A172 (cell line): ENCODE data around the gene TNIK. TPM values are rescaled to one million over a fixed set of nuclear protein-coding genes. Genes with fewer than 3 reads are reported as not detected.

ENCODE experiments used
- DNase-seq: peaks from one replicate; pipeline ENCODE4 v3.0.0-alpha.2; 2015; ENCODE audit warnings: low spot score
- total RNA-seq: library from RNA; depleted of rRNA; stranded (reverse); fragments of >200 nt; shearing (Covaris generic); gene quantifications from 2 replicates; pipeline ENCODE4 v1.2.3, GENCODE V29; 2014

TNIK gene
- total RNA-seq, 1 experiment from 2014 or later = 17.8 TPM

- peak; percentile 59 for DNase-seq
Observed at GRCh38 chr3:171417813-171418212, 42.4 kb downstream of the TNIK start.

DNA sequence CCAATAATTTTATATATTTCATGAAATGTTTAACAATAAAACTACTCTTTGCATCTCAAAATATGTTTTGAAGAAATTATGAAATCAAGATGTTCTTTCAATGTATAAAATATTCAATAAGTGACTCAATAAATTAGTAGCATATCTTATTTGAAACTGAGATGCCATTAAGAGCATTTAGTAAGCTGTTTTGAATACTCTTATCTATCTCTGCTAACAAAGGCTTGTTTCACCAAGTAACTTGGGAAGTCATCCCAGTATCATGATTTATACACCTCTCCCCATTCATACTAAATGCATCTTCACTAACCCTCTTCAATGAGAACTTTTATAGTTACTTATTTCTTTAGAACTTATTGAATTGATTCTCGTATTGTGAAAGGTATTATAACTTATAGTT is 43.1 kb downstream of the TNIK start:
- no peak for DNase-seq

DNA sequence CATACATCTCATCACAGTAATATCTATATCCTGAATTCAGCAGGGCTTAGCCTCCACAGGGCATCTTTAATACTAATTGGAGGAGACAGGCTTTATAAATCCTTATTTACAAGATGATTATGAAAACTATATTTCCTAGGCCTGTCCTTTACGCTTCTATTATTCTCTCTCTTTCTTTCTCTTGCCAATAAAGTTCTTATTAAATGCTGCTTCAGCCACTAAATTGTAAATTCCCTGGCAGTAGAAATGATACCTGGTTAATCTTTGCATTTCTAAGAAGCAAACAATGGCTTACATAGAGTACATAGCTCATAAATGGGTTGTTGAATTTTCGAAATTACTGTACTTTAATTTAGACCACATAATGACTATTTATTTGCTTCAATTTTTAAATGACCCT is 43.5 kb downstream of the TNIK start:
- DNase-seq = no peak

- no peak for DNase-seq
Observed at GRCh38 chr3:171416061-171416460, 44.1 kb downstream of the TNIK start.

- DNase-seq = peak; percentile 35
Observed at GRCh38 chr3:171415070-171415469, 45.1 kb downstream of the TNIK start.

GRCh38 chr3:171412473-171412872 is 47.7 kb downstream of the TNIK start:
- DNase-seq = no peak

DNA sequence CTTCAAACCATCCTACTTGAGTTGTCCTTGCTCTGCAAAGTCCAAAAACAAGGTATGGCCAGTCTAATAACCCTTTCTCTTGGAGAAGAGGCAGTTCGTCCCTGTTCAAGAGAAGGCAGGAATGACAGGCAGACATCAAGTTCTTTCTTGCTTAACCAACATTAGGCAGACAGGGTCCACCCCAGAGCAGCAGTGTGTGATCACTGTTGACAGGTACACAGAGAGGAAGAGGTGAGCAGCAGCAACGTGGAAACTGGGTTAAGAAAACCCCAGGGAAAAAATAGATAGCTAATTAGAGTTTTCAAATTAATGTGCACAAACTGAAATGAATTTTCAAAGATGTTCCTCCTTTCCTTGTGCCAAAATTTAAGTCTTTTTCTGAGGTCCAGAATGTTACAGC is 48.2 kb downstream of the TNIK start:
- no peak for DNase-seq

DNA sequence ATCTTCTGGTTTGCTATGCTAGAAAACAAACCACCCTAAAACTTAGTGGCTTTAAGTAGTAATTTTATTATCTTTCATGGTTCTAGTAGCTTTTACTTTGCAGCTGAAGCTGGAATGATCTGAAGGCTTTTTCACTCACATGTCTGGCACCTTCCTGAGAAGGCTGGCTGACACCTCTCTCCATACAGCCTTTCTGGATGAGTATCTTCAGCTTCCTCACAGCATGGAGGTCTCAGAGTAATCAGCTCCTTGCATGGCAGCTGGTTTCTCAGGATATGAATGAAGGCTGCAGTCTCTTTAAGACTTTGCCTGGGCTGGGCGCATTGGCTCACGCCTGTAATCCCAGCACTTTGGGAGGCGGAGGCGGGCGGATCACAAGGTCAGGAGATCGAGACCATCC is 50.0 kb downstream of the TNIK start:
- no peak for DNase-seq

DNA sequence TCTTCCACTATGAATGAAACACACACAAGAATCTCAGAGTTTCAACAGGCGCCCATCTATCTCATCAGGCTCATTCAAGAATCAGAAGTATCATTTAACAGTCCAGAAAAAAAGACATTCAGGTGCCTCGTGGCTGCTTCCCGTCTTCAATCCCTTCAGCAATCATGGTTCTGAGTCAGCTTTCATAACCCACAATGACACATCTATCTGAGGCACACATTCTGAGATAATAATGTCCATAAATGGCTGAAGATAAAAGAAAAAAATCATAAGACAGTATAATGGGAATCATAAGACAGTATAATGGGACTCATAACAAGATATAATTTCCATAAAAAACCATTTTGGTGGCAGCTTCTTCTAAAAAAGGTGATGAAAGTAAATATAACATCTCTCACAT is 52.4 kb downstream of the TNIK start:
- peak; percentile 79 for DNase-seq

- DNase-seq = no peak
Observed at GRCh38 chr3:171404376-171404967, 55.7 kb downstream of the TNIK start.

GRCh38 chr3:171402281-171402680 is 57.9 kb downstream of the TNIK start:
- DNase-seq = no peak

- no peak for DNase-seq
Observed at GRCh38 chr3:171401432-171401831, 58.8 kb downstream of the TNIK start.

GRCh38 chr3:171399842-171400241 is 60.4 kb downstream of the TNIK start:
- DNase-seq = no peak

GRCh38 chr3:171398343-171398742 is 61.9 kb downstream of the TNIK start:
- DNase-seq = no peak

GRCh38 chr3:171397089-171397488 is 63.1 kb downstream of the TNIK start:
- DNase-seq = no peak

DNA sequence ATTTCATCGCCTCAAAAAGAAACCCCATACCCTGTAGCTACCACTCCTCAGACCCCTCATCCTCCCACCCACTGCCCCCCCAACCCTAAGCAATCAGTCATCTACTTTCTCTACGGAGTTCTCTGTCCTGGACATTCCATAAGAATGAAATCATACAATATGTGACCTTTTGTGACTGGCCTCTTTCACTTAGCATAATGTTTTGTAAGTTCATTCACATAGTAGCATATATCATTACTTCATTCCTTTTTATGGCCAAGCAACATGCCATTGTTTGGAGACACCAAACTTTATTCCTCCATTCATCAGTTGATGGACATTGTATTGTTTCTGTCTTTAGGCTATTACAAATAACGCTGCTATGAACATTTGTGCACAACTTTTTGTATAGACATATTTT is 64.2 kb downstream of the TNIK start:
- no peak for DNase-seq

GRCh38 chr3:171393032-171393744 is 67.0 kb downstream of the TNIK start:
- DNase-seq = no peak

DNA sequence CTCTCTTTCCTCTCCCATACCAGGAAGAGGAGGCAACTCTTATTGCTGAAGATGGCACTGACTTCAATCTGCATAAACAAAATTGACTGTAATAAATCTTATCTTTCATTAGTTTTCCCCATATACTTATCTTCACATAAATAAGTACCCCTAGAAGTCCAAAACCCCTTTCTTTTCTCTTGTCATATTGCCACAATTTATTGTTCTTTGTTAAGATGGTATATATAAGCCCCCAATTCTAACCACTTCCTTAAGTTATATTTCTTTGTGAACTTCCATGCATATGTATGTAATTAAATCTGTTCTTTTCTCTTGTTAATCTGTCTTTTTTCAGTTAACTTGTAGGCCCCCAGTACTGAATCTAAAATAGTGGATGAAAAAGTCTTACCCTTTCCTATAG is 68.8 kb downstream of the TNIK start:
- no peak for DNase-seq

DNA sequence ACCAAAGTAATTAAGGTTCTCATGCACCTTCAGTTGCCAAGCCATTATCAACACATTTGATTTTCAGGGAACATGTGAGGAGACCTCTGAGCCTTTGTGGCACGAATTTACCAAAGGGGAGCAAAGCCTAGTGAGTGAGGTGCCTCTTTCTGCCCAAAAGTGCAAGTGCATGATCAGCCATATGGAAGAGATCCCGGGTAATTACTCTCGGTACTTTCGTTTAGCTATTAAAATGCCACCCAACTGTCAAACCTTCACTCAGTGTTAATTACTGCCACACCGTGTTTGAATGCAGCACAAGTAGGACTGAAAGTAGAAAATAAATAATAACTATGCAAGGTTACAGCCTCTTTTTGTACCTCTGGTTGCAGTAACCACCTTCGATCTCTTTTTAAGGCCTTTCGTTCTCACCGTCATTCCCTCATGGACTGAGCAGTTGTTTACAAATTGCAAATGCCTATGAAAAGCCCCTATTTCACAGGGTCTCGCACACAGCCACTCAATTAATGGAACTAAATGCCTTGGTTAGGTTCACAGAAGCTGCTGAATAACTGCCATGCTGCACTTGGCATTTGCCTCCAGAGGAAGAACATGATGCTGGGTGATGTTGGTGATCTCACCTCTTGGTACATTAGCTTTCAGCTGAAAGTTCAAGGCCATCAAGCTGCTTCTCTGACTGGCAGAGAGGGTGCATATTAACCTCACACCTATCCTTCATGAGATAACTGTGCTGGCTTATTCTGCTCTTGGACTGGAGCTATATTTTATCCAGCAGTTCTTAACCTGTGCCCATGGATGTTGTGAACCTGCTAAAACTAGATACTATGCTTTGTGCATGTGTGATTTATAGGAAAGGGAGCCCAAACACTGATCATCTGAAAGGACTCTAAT is 69.9 kb downstream of the TNIK start:
- no peak for DNase-seq

GRCh38 chr3:171389491-171389890 is 70.7 kb downstream of the TNIK start:
- DNase-seq = no peak

- DNase-seq = no peak
Observed at GRCh38 chr3:171388527-171388926, 71.7 kb downstream of the TNIK start.

GRCh38 chr3:171387062-171387461 is 73.1 kb downstream of the TNIK start:
- no peak for DNase-seq

GRCh38 chr3:171385086-171385485 is 75.1 kb downstream of the TNIK start:
- no peak for DNase-seq
